T1000 (cell line): ENCODE results near the gene PCDH9.

Experiments used
- DNase-seq: peaks from one replicate; lab custom pipeline; 2025; ENCODE audit warnings: mixed read lengths; lab: John Stamatoyannopoulos, UW

PCDH9 gene

DNA sequence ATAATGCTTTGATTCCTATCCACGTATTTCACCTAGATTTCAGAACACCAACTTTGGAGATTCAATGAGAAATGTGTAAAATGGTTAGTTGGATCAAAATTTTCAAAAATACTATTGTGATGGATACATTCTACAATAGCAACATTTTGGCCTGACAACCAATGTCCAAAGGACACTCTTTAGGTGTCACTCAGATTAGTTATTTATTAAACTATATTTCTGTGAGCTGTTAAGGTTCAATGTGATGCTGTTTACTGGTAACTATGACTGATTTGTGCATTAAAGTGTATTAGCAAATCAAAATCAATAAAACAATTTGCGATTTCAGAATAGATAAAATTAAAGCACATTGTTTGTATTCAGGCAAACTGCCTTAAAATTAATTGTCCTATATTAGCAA, 149.8 kb downstream of the PCDH9 start:
- no peak for DNase-seq

DNA sequence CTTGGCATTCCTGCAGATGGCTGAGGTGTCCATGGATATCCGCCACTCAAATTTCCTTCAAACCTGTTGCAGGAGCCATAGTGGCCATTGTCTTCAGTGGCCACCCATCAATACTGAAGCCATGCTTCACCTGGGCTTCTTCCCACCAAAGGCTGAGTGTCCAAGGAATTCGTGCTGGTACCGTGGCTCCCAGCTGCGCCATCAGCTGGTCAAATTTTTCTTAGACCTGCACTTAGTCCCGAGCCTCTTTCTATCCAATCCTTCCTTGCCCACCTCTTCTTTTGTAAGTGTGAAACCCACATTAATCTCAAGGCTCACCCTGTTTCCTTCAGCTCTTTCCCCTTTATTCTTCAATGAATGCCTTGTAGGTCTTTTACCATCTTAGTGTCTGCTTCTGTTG, 152.1 kb downstream of the PCDH9 start:
- no peak for DNase-seq

DNA sequence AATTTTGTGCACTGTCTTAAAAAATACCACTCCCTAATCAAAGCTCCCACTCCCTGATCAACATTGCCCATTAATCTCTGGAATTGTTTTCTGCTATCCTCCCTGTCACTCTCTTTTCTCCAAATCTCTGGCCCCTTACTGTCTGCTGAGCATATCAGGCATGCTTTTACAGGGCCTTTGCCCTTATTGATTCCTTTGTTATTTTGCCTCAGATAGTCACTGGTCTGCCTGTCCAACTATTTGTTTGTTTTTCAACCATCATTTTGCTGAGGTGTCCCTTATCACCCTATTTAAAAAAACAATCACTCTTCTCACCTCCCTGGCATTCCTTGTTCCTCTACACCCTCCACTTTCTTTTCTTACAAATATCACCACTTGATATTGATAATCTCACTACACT, 153.0 kb downstream of the PCDH9 start:
- no peak for DNase-seq

DNA sequence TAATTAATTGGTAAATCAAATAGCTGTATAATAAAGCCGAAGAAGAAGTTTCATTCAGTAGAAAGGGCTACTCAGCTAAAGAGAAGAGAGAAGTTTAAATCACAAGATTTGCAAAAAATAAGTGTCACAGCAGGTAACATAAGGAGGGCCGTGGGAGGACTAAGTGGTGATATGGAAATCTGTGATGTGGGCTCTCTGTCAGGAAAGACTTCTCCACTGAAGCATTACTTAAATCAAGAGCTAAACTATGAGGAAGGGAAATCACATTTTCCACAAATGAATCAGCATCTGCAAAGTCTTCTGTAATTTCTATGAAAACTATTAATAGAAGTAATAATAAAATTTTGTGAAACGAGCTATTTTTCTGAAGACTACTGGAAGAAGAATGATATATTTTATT, 153.8 kb downstream of the PCDH9 start:
- no peak for DNase-seq

GRCh38 chr13:67075239-67075638, 154.9 kb downstream of the PCDH9 start:
- no peak for DNase-seq

- no peak for DNase-seq
Measured at GRCh38 chr13:67071918-67072598, 158.1 kb downstream of the PCDH9 start.

DNA sequence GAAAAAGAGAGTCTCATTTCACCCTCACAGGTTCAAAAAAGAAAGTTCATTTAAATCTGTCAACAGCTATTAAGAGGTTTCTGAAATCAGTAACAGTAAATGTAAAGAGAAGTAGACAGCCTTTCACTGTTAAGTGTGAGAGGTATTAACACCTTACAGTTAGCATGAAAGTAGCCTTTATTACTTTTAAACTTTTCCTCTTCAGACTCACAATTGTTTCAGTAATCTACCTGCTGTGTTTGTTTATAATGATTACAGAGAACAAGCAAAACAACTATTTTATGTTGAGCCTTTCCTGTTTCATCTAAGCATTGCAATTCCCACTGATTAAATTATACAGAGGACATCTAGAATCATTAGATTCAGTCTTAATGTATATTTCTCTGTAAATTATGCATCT, 159.8 kb downstream of the PCDH9 start:
- no peak for DNase-seq

DNA sequence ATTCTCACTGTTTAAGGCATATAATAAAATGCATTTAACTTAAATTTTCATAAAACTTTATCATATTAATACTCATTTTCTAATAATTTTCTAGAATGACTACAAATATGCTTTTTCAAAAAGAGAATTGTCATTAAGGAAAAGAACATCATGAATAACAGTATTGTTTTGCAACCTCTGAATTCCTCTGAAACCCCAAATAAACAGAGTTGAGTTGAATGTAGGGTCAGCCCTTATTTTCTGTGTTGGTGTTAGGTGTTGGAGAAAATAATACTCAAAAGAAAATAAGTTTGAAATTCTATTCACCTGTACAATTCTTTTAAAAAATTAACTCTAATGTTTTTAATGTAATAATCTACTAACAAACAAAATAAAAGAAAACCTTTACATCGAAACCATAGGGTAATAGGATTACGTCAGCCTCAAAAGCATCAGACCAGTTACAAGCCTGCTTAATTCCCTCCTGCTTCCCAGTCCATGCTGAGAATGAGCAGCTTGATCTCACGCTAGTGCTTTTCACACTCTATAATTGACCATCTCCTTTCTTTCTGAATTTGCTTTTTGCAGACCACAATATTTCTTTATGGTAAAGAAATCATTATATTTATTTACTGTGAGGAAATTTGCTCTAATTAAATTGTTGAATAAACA, 160.9 kb downstream of the PCDH9 start:
- DNase-seq: no peak

DNA sequence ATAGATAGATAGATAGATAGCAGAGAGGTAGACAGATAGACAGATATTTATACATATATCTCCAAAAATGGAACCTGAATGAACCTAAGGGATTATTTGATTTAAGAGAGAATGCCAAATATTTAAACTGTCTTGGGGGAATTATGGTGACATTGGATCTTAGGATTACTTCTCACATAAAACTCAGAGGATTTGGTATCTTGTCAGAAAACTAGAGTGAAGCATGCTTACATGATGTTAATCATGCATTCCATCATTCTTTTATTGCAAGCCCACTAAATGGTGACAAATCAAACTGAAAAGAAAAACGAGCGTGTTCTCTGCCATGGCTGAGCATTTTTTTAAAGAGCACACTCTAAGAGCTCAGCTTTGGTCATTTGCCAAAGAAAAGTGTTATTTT, 165.2 kb downstream of the PCDH9 start:
- DNase-seq: no peak

GRCh38 chr13:67063036-67063435, 167.1 kb downstream of the PCDH9 start:
- no peak for DNase-seq

DNA sequence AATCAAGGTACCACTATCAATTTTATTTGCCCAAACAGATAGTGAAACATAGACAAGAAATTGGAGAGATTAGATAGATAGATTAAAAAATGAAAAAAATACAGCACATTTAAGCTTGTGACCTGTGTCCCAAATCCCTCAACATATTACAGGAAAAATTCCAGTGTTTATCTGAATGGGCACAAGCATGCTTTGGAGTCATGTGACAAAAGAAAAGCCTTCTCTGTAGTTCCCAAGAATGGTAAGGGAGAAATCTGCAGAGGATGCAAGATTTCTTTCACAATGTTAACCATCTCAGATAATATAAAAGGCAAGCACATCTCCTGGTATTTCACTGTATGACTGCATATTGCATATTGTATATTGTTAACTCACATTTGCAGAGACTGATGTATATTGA, 168.0 kb downstream of the PCDH9 start:
- DNase-seq: no peak

GRCh38 chr13:67061750-67062149, 168.4 kb downstream of the PCDH9 start:
- DNase-seq: no peak

DNA sequence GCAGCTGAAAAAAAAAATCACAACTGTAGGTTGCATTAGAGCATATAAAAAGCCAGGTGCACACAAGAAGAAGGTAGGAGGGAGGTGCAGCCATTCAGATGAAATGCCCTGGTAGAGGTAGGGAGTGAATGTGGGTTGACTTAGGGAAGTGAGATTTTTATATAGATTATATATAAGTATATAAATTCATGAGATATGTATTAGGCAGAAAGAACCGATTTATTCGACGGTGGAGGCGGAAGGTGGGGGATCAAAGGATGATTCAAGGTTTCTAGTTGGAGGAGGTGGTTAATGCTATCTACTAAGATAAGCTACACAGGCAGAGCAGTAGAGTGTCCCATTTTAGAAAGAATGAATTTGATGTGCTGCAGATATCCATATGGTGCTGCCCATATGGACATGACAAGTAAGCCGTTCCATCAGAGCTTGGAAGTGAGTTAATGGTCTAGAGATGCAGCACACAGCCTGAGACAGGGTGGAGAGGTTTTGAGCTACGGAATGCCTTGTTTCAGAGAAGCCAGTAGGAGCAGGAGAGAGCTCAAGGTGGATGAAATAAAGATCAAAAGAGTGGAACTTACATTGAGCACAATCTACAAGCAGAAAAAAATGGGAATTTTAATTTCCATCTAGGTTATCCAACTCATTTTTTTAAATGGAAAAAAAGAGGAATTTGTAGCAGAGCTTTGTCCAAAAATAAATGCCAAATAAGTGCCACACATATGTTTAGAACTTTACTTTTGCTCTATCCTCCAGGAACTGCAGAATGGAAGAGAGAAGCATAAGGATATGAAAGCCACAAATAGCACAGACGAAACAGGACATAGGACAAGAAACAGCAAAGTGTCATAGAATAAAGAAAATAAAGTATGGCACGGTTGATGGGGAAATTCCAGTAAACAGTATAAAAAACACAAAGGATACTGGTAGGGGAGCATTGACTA, 177.3 kb downstream of the PCDH9 start:
- DNase-seq: no peak

DNA sequence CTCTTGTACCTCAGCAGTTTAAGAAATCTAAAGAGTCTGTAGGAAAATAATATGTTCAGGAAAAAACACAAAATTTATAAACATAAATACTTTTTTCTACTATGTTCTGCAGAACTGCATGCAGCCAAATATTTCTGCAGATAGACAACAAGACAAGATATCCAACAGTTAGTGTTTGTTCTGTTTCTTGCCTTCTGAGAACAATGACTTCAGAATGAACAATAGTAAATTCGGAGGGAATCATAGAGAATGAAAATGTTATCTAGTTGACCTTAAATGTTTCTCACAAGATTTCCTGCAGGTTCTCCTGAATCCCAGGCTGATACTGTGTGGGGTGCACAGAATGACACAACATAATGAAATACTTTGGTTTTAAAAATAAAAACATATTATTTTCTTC, 180.4 kb downstream of the PCDH9 start:
- DNase-seq: no peak

- DNase-seq: no peak
Measured at GRCh38 chr13:67048821-67049150, 181.3 kb downstream of the PCDH9 start.

DNA sequence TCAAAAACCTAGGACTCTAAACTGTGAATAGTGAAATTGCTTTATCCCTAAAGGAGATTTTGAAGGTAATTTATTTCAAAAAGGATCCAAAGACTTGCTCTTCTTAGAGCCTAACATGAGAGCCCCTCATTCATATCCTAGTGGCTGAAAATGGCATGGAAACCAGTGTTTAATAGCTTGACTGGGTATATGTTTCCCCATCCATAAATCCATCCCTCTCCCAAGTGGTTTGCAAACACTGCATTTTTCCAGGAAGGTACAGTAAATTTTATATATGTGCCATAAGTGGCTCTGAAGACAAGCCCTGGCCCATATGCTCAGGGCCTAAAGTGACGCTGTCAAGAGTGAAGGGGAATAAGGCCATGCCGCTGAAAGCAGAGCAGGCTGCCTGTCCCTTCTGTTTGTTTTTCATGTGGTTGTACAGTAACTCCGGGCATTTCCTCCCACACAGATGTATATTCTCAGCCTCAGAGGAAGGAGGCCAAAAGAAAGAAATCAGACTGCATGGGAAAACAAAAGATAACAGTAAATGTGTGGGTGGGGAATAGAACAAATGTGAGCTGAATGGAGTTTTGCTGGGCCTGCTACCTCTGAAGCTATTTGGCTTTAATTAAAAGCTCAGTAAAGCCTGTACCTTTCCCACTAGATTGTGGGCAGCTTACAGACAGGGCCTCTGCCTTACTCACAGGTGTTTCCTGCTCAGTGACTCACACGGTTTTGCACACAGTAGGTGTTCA, 181.9 kb downstream of the PCDH9 start:
- no peak for DNase-seq

GRCh38 chr13:67045357-67045756, 184.8 kb downstream of the PCDH9 start:
- no peak for DNase-seq

DNA sequence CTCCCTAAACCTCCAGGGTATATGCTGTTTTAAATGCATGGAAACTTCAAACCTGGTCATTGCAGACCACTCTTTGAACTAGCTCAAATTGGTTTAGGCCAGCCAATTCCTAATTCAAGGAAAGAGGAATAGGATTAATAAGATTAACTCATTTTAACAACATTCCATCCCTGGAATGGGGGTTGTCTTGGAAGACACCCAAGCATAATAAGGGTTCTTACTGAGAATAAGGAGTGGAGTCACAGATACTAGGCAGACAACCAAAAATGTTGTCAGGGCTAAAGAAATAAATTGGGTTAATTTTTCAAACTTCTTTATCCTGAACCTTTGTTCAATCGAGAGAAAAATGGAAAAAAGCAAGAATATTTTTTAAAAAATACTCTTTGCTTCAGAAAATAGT, 186.2 kb downstream of the PCDH9 start:
- DNase-seq: no peak

GRCh38 chr13:67042556-67042955, 187.6 kb downstream of the PCDH9 start:
- no peak for DNase-seq

DNA sequence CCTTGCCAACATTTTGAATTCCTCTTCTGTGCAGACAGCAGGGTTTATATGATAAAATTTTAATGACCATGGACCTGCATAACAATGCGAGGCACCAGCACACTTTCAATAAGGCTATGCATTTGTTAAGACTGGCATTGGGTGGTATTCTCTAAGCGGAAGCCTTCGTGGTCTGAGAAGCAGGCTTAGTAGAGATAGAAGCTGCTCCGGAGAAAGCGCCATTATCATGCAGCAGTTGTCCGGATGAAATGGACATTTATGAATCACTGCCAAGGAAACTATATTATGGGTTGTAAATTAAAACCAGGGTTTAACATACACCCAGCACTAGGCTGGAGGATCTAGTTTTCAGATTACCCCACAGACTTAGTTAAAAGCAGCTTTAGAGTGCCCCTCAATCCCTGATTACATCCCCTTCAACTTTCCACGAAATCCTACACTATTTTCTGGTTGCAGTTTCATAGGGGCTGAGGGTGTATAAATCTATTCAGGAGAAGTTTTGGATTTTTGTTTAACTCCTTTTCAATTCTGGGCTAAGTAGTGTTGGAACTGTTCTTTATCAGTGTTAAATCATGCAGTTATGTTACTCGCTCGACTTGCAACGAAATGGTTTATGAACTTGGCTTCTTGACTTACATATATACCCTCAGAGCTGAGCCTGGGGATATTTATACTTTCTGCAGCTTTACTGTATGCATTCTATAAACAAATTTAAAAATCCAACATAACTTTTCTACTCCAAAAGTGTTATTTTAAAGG, 193.3 kb downstream of the PCDH9 start:
- no peak for DNase-seq

GRCh38 chr13:67033170-67033569, 197.0 kb downstream of the PCDH9 start:
- DNase-seq: no peak
